WERI-Rb-1 (cell line): Measurements from ENCODE around the gene IFT57.

Experiments used
- DNase-seq: peaks from one replicate; pipeline ENCODE4 v3.0.0-alpha.2; 2020
- H3K27ac ChIP-seq: fragments of 250-450 bp; sonication (Bioruptor Pico); 2 replicates; pipeline ENCODE4 v1.5.1; 2020; ENCODE audit warnings: mild to moderate bottlenecking, moderate library complexity
- H3K27me3 ChIP-seq: fragments of 250-450 bp; sonication (Bioruptor Pico); 2 replicates; pipeline ENCODE4 v1.5.1; 2021; ENCODE audit warnings: mild to moderate bottlenecking, low read depth, moderate library complexity; ENCODE audit not compliant: insufficient read depth, severe bottlenecking
- H3K36me3 ChIP-seq: fragments of 250-450 bp; sonication (Bioruptor Pico); 2 replicates; pipeline ENCODE4 v1.5.1; 2020; ENCODE audit warnings: mild to moderate bottlenecking, moderate library complexity
- H3K4me3 ChIP-seq: 2 replicates; pipeline ENCODE4 v1.5.1; 2011; ENCODE audit warnings: low read depth, mild to moderate bottlenecking, control low read depth, low read length
- H3K9me3 ChIP-seq: fragments of 250-450 bp; sonication (Bioruptor Pico); 2 replicates; pipeline ENCODE4 v1.5.1; 2021; ENCODE audit warnings: mild to moderate bottlenecking, moderate library complexity; ENCODE audit not compliant: severe bottlenecking
- TF ChIP-seq, protein P1 (sequence below): IDR thresholded peaks from 2 replicates; pipeline ENCODE4 v1.5.1; 2011; ENCODE audit warnings: low read depth, mild to moderate bottlenecking, control low read depth, inconsistent platforms, low read length

The IFT57 gene

GRCh38 chr3:108150200-108150599 lies 72.0 kb downstream of the IFT57 start:
- no peaks in the 10 kb centered on the region for H3K27me3 ChIP-seq
- H3K4me3 ChIP-seq: no peak overlapping the region
- H3K36me3 ChIP-seq: no peaks in the 10 kb centered on the region
- TF ChIP-seq, protein P1, sequence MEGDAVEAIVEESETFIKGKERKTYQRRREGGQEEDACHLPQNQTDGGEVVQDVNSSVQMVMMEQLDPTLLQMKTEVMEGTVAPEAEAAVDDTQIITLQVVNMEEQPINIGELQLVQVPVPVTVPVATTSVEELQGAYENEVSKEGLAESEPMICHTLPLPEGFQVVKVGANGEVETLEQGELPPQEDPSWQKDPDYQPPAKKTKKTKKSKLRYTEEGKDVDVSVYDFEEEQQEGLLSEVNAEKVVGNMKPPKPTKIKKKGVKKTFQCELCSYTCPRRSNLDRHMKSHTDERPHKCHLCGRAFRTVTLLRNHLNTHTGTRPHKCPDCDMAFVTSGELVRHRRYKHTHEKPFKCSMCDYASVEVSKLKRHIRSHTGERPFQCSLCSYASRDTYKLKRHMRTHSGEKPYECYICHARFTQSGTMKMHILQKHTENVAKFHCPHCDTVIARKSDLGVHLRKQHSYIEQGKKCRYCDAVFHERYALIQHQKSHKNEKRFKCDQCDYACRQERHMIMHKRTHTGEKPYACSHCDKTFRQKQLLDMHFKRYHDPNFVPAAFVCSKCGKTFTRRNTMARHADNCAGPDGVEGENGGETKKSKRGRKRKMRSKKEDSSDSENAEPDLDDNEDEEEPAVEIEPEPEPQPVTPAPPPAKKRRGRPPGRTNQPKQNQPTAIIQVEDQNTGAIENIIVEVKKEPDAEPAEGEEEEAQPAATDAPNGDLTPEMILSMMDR: no peak
- H3K9me3 ChIP-seq: peaks cover 9% of the 10 kb centered on the region
- no peak overlapping the region for H3K27ac ChIP-seq
- DNase-seq: no peak

DNA sequence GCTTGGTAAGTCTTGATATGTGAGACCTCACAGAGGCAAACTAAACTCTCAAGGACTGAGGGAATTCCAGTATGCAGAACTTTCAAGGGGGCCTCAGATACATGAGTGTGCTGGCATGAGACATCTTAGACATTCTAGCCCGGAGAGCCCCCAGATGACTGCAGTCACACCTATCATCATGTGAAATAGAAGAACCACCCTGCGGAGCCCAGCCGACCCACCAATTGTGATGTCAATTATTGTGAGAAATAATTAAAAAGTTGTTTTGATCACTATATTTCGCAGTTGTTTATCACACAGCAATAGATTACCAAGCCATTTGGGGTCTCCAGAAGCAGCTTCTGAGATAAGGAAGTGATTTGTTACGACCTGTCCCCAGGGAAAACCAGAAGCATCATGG lies 76.1 kb downstream of the IFT57 start:
- TF ChIP-seq, protein P1: no peak
- no peak overlapping the region for H3K4me3 ChIP-seq
- H3K36me3 ChIP-seq: no peaks in the 10 kb centered on the region
- H3K27ac ChIP-seq: no peak overlapping the region
- H3K27me3 ChIP-seq: no peaks in the 10 kb centered on the region
- no peak for DNase-seq
- peaks cover 9% of the 10 kb centered on the region for H3K9me3 ChIP-seq

GRCh38 chr3:108145578-108145977 lies 76.6 kb downstream of the IFT57 start:
- H3K4me3 ChIP-seq: no peak overlapping the region
- no peaks in the 10 kb centered on the region for H3K27me3 ChIP-seq
- DNase-seq: no peak
- H3K9me3 ChIP-seq: peaks cover 9% of the 10 kb centered on the region
- no peak overlapping the region for H3K27ac ChIP-seq
- TF ChIP-seq, protein P1: no peak
- H3K36me3 ChIP-seq: no peaks in the 10 kb centered on the region

GRCh38 chr3:108137460-108137814 lies 84.8 kb downstream of the IFT57 start:
- no peaks in the 10 kb centered on the region for H3K36me3 ChIP-seq
- H3K4me3 ChIP-seq: no peak overlapping the region
- no peaks in the 10 kb centered on the region for H3K27me3 ChIP-seq
- H3K27ac ChIP-seq: no peak overlapping the region
- TF ChIP-seq, protein P1: no peak
- DNase-seq: no peak
- H3K9me3 ChIP-seq: no peaks in the 10 kb centered on the region

DNA sequence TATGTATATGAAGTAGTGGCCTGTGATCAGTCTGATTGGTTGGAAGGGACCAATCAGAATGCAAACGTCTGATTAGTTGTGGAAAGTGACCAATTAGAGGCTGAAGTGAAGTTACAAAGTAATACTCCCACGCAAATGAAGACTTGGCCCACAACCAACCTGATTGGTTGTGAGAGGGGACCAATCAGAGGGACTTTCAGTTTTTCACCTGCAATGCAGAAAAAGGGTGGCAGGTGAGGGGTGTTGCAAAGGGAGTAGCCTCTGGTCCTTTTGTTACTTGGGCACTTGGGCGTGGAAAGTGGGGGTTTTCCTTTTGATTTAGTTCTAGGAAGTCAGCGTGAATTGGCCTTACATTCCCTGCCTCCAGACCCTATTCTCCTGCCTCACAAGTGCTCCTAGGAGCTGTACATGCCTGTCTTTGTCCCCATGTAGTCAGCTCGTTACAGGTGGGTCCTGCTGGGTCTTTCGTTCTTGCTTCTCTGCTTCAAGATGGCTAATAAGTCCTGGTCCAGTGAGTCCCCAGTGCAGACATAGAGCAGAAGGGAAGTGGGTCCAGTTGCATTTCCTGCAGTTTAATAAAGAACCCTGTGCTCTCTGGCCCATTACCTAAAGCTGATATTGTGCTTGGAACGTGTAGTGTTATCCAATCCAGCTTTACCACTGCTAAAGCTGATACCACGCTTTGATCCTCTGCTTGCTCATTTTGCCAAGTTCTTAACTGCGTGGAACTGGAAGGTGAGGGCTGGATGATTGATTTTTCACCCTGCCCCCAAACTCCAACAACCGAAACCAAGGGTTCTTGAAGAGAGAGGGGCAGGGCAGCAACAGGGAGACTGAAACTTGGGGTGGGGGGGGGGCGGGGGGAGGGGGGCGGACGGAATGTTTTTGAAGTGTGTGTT lies 85.4 kb downstream of the IFT57 start:
- no peaks in the 10 kb centered on the region for H3K9me3 ChIP-seq
- no peaks in the 10 kb centered on the region for H3K27me3 ChIP-seq
- no peak overlapping the region for H3K27ac ChIP-seq
- no peak for DNase-seq
- TF ChIP-seq, protein P1: no peak
- H3K4me3 ChIP-seq: no peak overlapping the region
- H3K36me3 ChIP-seq: no peaks in the 10 kb centered on the region

- Histone ChIP-seq H3K9me3 (no peaks in the 10 kb centered on the region), H3K36me3 (no peaks in the 10 kb centered on the region), H3K27ac (no peak overlapping the region), H3K27me3 (no peaks in the 10 kb centered on the region), H3K4me3 (no peak overlapping the region)
- TF ChIP-seq, protein P1: no peak
- no peak for DNase-seq
These were observed 87.7 kb downstream of the IFT57 start for GRCh38 chr3:108134555-108134880.
